OCI-LY1 (cell line): ENCODE results near the gene TRPM3.

Experiments
- EZH2 ChIP-seq: fragments of 200-600 bp; sonication (generic), shearing (Covaris generic); IDR thresholded peaks from 2 replicates; pipeline ENCODE4 v1.8.0; 2017; ENCODE audit warnings: borderline replicate concordance, mixed run types, mild to moderate bottlenecking, antibody characterized with exemption, low read length, moderate library complexity, mixed read lengths
- TF ChIP-seq, protein P1 (sequence below): fragments of 200-600 bp; sonication (generic), shearing (Covaris generic); IDR thresholded peaks from 2 replicates; pipeline ENCODE4 v1.5.1; 2017; ENCODE audit warnings: mild to moderate bottlenecking, antibody characterized with exemption, low read length, moderate library complexity, mixed read lengths

DNA sequence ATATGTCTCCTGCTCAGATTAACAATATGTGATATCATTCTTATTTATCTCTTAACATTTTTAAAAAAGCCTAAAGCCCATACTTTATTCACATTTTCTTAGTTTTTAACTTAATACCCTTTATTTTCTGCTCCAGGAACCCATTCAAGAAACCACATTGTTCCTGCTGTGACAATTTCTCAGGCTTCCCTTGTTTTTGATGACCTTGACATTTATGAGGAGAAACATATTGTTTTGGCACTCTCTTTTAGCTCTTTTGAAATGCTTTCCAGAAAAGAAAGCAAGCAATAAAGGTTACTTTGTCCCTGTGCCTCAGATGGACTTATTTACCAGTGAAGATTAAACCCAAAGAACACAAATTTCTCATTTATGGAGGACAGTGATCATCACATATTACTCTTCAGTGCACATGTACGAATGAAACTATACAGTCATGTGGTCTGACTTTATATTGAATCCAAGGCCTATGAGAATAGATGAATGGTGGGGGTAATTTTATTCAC, 445.5 kb downstream of the TRPM3 start:
- TF ChIP-seq, protein P1, sequence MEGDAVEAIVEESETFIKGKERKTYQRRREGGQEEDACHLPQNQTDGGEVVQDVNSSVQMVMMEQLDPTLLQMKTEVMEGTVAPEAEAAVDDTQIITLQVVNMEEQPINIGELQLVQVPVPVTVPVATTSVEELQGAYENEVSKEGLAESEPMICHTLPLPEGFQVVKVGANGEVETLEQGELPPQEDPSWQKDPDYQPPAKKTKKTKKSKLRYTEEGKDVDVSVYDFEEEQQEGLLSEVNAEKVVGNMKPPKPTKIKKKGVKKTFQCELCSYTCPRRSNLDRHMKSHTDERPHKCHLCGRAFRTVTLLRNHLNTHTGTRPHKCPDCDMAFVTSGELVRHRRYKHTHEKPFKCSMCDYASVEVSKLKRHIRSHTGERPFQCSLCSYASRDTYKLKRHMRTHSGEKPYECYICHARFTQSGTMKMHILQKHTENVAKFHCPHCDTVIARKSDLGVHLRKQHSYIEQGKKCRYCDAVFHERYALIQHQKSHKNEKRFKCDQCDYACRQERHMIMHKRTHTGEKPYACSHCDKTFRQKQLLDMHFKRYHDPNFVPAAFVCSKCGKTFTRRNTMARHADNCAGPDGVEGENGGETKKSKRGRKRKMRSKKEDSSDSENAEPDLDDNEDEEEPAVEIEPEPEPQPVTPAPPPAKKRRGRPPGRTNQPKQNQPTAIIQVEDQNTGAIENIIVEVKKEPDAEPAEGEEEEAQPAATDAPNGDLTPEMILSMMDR, result no peak
- TF ChIP-seq EZH2, result no peak
